ENCODE data around the gene ANKRD55.

ANKRD55 gene

GRCh38 chr5:56072863-56073766, 160.0 kb downstream of the ANKRD55 start:
- no peak for DNase-seq

GRCh38 chr5:56071470-56071869, 161.7 kb downstream of the ANKRD55 start:
- DNase-seq = no peak

- DNase-seq = no peak
Measured at GRCh38 chr5:56070851-56071465, 162.2 kb downstream of the ANKRD55 start.

GRCh38 chr5:56069652-56070226, 163.4 kb downstream of the ANKRD55 start:
- no peak for DNase-seq

- DNase-seq = no peak
Measured at GRCh38 chr5:56066931-56067450, 166.1 kb downstream of the ANKRD55 start.

- DNase-seq = no peak
Measured at GRCh38 chr5:56064984-56065383, 168.1 kb downstream of the ANKRD55 start.

GRCh38 chr5:56060276-56061110, 172.6 kb downstream of the ANKRD55 start:
- DNase-seq = peak; percentile 46 to 60

GRCh38 chr5:56059854-56060253, 173.3 kb downstream of the ANKRD55 start:
- DNase-seq = no peak

- no peak for DNase-seq
Measured at GRCh38 chr5:56056875-56057274, 176.3 kb downstream of the ANKRD55 start.

GRCh38 chr5:56055859-56056258, 177.3 kb downstream of the ANKRD55 start:
- DNase-seq = no peak

- no peak for DNase-seq
Measured at GRCh38 chr5:56055287-56055686, 177.8 kb downstream of the ANKRD55 start.

GRCh38 chr5:56054666-56055065, 178.5 kb downstream of the ANKRD55 start:
- no peak for DNase-seq

GRCh38 chr5:56053363-56053762, 179.8 kb downstream of the ANKRD55 start:
- DNase-seq = no peak

GRCh38 chr5:56052735-56053134, 180.4 kb downstream of the ANKRD55 start:
- DNase-seq = no peak

- DNase-seq = no peak
Measured at GRCh38 chr5:56050551-56051255, 182.4 kb downstream of the ANKRD55 start.

All from activated CD4-positive, alpha-beta T cell treated with anti-CD3 and anti-CD28 coated beads, Interleukin-2, amount 50 U/mL, for 48 hours (primary cell).